HG02798 (cell line): Measurements from ENCODE around the gene CCDC34.

ENCODE experiments used
- ATAC-seq: cut with Tn5 transposase; IDR thresholded peaks from one replicate; pipeline ENCODE4 v1.9.1; 2021; ENCODE audit warnings: mild to moderate bottlenecking; ENCODE audit not compliant: unreplicated experiment, poor library complexity

Gene CCDC34, protein sequence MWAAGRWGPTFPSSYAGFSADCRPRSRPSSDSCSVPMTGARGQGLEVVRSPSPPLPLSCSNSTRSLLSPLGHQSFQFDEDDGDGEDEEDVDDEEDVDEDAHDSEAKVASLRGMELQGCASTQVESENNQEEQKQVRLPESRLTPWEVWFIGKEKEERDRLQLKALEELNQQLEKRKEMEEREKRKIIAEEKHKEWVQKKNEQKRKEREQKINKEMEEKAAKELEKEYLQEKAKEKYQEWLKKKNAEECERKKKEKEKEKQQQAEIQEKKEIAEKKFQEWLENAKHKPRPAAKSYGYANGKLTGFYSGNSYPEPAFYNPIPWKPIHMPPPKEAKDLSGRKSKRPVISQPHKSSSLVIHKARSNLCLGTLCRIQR

DNA sequence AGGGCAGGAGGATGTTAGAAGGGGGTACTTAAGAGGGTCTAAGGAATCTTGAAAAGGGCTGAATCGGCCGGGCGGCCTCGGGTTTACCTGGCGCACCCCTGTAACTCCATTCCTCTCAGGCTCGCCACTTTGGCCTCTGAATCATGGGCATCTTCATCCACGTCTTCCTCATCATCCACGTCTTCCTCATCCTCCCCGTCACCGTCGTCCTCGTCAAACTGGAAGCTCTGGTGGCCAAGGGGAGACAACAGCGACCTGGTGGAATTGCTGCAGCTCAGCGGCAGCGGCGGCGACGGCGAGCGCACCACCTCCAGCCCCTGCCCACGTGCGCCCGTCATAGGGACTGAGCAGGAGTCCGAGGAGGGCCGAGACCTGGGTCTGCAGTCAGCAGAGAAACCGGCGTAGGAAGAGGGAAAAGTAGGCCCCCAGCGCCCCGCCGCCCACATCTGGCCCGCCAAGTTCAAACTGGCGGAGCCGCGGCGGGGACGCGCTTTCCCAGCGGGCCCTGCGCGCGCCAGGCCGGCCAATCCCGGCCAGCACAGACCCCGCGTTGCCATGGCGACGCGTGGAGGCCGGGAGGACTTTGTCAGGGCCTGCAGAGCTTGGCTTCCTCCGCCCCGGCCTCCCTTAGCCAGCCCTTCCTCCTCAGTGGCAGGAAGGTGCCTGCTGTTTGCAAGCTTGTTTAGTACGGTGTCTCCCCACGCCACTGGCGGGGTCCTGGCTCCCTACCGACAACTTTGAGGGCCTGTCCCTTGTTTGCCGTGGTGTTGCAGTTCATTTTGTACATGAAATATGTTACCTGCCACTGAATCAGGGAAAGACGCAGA is at the start of gene CCDC34:
Gene CCDC34 (minus strand): TSS at position 467 of the 827 bp plus-strand sequence. CDS start 21 bp downstream, at position 446.
- peak; percentile 99 for ATAC-seq

DNA sequence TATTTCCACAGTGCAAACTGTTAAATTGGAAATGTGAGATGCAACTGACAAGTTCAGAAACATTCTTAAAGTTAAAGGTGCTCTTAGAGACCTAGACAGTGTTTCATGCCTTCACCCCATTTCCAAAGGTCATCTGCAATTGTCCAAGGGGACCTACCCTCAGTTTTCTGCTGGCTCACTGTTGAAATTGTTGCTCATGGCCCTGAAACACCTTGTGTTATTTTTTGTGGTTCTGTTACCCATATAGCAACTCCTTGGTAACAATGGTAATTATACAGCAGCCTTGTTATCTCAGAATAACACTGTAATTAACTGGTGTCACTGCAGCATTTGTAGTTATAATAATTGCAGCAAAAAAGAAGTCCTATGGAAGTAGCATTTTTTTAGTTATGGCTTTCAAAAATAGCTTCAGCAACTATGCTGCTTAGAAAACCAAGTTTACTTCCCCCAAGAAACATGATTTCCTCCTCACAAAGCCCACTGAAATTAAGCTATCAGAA is 49.2 kb upstream of the CCDC34 start:
- no peak for ATAC-seq

DNA sequence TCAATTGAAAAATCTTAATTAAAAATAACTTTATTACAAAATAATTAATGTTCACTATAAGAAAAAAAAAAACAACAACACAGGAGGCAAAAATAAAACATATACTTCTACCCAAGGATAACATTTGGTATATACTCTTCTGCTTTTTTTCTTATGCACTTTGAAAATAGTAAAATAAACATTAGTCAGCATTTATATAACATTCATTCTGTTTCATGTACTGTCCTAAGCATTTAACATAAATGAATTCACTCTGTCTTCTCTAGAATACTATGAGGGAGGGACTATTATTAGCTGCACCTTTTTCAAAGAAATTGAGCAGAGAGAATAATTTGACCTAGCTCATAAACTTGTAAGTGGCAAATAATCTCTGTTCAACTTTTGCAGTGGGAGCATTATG is 48.3 kb upstream of the CCDC34 start:
- no peak for ATAC-seq

DNA sequence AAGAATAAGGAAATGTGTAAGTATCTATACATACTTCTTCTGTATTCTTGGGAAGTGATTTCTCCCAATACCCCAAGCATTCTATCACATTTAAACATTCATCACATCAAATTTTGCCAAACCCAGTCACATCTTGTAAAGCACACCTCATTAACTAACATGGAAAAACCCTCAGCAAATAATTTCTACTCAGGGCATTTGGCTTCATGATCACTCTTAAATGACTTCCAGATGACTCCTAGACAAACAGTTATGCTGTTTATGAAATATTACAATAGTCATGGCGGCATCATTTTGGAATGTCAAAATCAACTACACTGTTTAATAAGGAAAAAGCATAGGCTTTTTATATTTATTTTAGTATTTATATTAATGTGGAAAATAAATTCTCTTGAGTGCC is 47.3 kb upstream of the CCDC34 start:
- no peak for ATAC-seq

DNA sequence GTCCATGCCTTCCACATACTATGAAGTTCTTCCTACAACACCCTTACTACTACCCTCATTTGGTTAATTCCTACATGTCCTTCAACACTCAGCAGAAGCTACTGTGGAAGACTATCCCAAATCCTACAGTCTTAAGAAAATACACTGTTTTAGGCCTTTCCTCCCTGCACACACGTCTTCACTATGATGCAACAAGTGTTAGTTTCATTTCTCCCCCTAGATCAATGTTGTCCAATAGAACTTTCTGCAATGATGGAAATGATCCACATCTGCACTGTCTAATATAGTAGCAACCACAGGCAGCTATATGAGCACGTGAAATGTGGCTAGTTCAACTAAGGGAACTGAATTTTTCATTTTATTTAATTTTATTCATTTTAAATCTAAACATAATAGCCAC is 46.7 kb upstream of the CCDC34 start:
- ATAC-seq: no peak

DNA sequence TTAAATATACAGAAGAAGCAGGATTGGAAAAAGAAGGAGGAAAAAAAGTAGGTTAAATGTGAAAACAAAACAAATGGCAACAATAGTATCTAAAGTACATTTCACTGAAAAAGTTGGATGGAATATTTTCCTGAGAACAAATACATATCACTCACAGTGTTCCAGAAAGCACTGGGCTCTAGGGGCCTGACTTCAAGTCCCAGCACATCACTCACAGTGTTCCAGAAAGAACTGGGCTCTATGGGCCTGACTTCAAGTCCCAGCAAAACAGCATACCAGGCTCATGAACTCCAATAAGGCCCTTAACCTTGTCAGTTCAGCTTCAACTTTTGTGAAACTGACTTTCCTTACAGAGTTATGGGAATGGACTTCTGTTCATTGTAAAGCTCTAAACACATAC is 46.0 kb upstream of the CCDC34 start:
- ATAC-seq: no peak

DNA sequence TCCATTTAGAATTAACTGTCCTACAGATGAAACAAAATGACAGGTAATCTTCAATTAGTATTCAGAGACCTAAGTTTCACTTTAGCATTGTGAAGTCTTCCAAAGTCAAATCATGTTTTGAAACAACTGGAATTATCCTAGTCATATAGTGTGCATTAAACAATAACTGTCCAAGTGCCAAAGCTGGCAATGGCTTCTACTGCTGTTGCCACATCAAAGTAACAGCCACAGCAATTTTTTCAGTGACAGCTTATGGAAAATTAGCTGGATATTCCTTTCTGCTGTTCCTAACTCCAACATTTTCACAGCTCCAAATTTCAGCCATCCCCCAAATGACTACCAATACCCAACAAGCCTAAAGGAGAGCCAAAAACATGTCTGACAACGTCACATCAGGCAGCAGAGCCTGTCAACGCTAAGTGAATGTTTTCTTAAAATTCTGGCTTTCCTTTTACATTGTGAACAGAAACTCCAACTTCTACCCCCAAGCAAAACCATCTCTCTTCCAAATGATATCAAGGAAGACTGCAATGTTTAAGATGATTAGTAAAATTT is 45.3 kb upstream of the CCDC34 start:
- no peak for ATAC-seq

DNA sequence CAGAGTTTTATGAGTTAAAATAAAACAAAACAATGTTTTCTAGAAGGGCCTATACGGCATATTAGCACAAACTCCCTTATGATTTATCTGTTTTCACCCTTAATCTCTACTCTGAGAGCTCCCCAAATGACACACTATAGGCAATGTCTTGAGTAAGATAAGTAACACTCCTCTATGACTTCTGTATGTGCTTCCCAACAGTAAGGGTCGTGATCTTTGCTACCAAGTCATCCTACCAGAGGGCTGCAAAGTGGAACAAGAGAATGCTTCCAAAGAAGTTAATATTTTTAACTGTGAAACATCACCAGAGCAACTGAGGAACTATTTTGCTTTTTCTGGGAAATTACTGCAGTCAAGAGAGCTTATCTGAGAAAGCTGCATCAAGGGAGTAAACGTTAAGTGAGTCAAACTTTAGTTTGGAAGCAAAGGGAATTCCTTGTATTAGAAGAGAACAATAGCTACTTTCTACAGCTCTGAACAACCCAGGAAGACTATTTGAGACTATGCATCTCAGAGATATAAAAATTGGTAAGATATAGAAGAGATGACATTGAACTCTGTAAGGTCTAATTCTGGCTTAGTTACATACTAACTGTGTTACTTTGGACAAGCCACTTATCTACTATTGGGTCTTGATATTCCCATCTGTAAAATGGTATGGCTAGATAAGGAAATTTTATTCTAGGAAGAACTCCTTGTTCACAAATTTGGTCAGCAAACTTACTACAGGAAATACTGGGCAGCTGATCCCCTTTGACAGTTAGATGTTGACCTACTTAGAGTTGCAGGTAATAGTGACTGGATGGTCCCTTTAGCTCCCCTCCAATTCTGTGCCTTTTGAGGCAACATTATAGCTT is 43.7 kb upstream of the CCDC34 start:
- ATAC-seq: no peak

DNA sequence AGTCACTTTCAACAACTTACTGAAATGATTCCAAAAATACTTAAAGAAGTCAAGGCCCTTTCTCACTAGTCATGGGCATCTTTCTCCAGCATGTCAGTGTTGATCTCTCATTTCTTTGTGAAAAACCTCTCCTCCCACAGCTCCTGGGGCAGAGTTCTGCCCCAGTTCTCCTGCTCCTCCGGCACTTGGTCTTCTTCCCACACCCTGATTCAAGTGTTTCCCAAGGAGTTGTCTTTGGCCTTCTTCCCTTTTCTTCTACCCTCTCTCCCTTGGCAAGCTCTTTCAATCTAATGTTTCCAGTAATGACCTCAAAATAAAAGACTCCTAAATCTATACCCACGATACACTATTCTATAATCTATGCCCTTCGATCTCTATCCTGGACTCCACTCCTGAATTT is 42.1 kb upstream of the CCDC34 start:
- ATAC-seq: no peak

DNA sequence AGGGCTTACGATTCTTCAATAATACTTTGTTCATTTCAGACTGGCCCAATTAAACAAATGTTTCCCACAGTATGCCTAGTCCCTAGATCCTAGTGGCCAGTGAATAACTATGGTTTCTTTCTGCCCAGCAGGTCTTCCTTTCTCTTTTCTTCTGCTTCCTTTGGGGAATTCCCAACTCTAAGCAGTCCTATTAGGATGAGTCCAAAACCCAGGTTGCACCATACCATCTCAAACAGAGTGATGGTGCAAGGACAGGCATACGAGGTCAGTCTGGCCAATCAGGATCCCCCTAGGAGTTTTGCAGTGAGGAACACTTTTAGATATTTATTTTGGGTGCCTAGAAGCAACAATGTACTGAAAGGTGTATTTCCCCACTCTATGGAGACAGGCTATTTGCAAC is 41.4 kb upstream of the CCDC34 start:
- no peak for ATAC-seq

DNA sequence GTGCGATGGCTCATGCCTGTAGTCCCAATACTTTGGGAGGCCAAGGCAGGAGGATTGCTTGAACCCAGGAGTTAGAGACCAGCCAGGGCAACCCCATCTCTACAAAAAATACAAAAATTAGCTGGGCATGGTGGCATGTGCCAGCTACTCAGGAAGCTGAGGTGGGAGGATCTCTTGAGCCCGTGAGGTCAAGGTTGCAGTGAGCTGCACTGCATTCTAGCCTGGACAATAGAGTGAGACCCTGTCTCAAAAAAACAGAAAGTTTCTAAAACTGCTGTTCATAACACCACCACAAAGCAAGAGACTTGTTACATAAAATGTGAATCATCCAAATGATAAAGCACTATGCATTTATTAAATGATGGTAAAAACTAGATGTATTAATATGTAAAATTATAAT is 40.2 kb upstream of the CCDC34 start:
- no peak for ATAC-seq

DNA sequence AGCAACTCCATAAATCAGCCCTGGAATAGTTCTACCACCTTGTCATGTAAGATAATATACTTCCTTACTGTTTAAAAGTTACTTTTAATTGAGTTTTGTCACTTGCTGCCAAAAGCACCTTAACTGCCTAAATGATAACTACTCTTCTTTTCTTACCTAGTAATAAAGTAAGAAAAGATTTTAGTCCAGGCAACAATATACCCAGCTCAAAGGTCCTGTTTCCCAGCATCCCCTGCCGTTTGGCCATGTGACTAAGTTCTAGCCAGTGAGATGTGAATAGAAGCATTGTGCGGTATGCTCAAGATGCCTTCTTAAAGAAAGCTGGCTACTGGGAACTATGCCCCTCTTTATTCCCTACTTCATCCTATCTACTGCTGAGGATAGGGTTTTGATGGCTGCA is 39.4 kb upstream of the CCDC34 start:
- no peak for ATAC-seq

DNA sequence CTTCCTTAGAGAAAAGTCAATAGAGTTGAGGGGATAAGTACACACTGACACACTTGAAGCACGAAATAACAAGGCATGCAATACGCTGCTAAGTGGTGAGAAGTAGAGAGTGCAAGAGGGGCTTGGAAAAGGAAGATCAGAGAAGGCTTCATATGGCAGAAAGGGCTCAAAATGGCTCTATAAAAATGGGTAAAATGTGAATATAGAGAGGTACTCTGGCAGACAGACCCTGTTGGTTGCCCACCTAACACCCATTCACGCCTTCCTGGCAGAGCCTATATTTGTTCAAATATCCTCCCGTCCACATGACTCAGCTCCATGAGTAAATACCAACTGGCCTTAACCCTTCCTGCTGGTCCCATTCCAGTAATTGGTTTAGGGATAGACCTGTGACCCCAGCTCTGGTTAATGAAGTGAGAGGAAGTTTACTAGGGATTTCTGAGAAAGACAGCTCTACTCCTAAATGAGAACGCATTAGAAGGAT is 38.9 kb upstream of the CCDC34 start:
- ATAC-seq: no peak

DNA sequence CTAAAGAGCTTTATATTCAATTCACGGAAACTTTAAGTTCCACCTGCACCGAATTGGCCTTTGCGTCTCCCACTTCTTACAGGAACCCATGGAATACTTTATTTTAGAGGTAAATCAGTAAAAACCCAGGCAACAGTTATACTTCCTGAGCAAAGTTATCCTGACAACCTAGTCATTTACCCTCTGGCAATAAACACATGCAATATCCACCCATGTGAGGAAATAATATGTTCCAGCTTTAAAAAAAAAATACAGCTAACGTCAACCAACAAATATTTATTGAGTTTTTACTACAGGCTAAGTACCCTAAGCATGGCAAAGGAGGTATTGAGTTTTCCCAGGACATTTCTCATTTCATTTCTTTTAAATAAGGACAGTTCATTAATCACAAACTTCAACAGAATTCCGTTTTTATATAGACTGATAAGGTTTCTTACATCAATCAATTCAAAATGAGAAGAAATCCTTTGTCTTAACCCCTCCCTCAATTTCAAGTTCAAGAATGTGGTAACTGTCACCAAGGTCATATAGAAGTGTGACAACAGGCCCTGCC is 38.3 kb upstream of the CCDC34 start:
- no peak for ATAC-seq

DNA sequence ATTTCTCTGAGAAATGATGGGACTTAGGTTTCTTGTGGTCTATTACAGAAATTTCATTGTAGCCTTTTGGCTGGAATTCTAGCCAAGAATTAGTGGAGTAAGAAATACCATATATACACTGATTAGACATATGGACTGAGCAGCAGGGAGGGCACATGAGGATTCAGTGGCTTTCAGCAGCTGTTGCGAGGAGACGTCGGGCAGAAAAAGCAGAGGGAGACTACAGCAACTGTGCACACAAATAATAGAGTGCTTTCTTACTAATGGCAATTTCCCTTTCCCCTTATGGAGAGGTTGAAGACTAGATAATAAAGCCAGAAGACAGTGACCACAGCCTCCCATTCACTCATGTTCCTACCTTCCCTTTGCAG is 35.4 kb upstream of the CCDC34 start:
- ATAC-seq: no peak

DNA sequence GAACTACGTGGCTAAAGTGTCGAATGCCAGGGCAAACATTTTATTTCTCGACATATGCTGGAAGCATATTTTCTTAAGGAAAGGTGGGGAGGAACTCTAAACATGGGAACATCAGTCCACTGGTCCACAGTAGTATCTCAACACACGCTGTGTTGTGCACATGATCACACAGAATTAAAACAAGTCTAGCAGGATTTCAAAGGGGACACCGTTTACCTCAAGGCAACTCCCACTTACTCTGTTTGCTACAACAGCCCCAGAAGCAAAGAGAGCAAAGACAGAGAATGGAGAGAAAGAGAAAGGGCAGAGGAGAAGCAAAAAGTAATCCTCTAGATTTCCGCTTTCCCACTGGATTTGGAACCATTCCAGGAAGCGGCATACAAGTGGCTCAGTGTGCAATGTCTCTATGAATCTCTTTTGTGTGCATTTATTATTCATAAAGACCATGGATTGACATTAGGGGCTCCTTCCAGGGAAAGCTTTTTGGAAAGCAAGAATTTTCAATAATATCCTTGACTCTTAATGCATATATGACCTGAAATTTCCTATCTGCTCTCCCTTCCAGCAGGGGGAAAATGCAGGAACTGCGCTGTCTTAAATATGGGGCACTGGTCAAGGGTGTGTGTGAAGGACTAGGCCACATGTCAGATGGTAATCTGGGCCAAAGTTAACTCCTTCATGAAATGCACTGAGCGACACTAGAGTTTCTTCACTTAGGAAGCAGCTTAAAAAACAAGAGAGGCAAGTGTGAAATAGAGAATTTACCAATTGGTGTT is 34.8 kb upstream of the CCDC34 start:
- no peak for ATAC-seq

DNA sequence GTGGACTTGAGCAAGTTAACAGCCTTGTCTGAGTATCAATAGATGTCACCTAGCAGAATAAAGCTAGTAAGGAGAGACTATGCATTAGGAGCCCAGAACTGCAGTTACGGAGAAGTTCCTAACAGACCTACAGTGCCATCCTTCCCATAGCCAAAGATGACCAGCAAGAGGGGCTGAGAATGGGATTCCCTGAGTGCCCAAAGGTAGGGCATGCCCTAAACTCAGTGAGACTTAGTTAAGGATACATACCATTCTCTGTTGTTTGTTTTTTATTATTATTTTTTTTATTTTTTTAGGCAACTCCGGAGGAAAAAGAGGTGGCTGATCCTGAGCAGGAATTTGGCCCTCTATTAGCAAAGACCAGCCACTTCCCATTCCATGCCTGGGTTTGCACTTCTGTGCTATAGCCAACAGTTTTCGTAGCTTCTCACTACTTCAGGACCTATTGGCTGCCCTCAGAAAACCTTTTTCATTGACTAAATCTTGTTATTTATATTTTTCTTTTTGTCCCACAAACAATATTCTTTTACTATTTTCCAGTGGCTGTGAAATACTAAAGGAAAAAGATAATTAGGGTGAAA is 33.3 kb upstream of the CCDC34 start:
- ATAC-seq: no peak

DNA sequence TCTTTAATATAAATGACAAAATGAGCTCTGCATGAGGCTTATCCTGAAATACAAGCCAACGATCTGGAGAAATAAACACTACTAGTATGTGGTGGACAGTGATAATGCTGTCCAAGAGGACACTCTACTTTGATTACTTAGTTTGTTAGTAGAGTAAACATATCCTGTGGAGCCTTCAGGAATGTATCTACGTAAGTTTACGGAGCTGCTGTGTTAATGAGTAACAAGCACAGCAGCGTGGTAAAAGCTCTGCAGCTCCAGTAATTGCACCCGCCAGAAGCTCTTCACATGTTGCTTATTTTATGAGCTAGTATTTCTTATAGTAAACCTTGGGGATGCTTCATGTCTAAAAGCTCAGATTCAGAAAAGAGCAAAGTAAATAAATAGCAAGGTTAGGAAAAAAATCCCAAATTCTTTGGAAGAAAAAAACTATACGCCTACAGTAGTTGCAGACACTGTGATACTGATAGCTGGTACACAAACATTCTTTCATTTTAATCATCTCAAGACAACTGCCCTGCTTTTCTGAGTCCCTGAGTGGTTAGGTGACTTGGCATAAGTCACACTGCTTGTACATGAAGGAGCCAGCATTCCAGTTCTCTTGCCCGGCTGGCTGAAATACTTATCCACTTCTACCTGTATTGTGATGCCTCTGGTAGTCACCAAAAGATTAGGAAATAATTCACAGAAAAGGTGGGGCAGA is 32.7 kb upstream of the CCDC34 start:
- no peak for ATAC-seq
